Glutamatergic neuron (in vitro differentiated cells): ENCODE data around the gene FBN2. TPM values are rescaled to one million over a fixed set of nuclear protein-coding genes. Genes with fewer than 3 reads are reported as not detected.

Experiments used
- DNase-seq: peaks from one replicate; pipeline ENCODE4 v3.0.0; 2022
- H3K27ac Mint-ChIP-seq: one replicate; pipeline ENCODE4 v1.8.0; 2020; ENCODE audit warnings: mild to moderate bottlenecking, mixed read lengths, inconsistent platforms; ENCODE audit not compliant: unreplicated experiment
- H3K27me3 Mint-ChIP-seq: one replicate; pipeline ENCODE4 v1.8.0; 2020; ENCODE audit warnings: mild to moderate bottlenecking, moderate library complexity, mixed read lengths, inconsistent platforms; ENCODE audit not compliant: unreplicated experiment
- H3K36me3 Mint-ChIP-seq: one replicate; pipeline ENCODE4 v1.8.0; 2020; ENCODE audit warnings: mild to moderate bottlenecking, mixed read lengths, inconsistent platforms; ENCODE audit not compliant: unreplicated experiment
- H3K4me1 Mint-ChIP-seq: one replicate; pipeline ENCODE4 v1.8.0; 2020; ENCODE audit warnings: mild to moderate bottlenecking, low read depth, mixed read lengths, inconsistent platforms; ENCODE audit not compliant: unreplicated experiment
- H3K4me3 Mint-ChIP-seq: one replicate; pipeline ENCODE4 v1.8.0; 2020; ENCODE audit warnings: mild to moderate bottlenecking, mixed read lengths, inconsistent platforms; ENCODE audit not compliant: unreplicated experiment
- H3K9me3 Mint-ChIP-seq: one replicate; pipeline ENCODE4 v1.8.0; 2020; ENCODE audit warnings: mild to moderate bottlenecking, moderate library complexity, mixed read lengths, inconsistent platforms; ENCODE audit not compliant: unreplicated experiment
- total RNA-seq: library from RNA; stranded (reverse); fragmentation: NEBNext Ultra II Directional; extraction: Animal tissue kit (Norgen Biotek cat#: 25700); gene quantifications from one replicate; pipeline ENCODE4 v1.2.1, GENCODE V29; 2021; ENCODE audit not compliant: unreplicated experiment
- TF ChIP-seq, protein P1 (sequence below): fragments of 200-600 bp; sonication (generic); IDR thresholded peaks from one replicate; pipeline ENCODE4 v1.5.0; 2021; ENCODE audit not compliant: partially characterized antibody, unreplicated experiment

The FBN2 gene
- total RNA-seq, 1 donor from 2014 or later = 0.86 TPM

DNA sequence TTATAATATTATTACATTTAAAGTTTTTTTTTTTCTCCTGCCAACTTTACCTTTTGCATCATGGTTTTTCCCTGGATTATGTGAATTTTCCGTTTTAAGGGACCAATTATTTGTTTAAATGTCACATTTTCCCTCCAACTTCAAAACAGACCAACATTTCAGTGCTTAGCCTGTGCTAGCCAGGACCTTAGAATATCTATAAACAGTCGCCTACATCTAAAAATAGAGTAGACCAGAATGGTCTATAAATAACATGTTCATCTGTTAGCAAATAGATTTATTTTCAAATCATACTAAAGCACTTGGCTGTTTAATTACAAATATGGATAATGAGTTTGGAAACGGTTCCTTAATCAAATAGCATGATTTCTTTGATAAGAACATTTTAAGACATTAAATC lies 192.0 kb downstream of the FBN2 start:
- H3K9me3 Mint-ChIP-seq = no peaks in the 10 kb centered on the region
- TF ChIP-seq, protein P1, sequence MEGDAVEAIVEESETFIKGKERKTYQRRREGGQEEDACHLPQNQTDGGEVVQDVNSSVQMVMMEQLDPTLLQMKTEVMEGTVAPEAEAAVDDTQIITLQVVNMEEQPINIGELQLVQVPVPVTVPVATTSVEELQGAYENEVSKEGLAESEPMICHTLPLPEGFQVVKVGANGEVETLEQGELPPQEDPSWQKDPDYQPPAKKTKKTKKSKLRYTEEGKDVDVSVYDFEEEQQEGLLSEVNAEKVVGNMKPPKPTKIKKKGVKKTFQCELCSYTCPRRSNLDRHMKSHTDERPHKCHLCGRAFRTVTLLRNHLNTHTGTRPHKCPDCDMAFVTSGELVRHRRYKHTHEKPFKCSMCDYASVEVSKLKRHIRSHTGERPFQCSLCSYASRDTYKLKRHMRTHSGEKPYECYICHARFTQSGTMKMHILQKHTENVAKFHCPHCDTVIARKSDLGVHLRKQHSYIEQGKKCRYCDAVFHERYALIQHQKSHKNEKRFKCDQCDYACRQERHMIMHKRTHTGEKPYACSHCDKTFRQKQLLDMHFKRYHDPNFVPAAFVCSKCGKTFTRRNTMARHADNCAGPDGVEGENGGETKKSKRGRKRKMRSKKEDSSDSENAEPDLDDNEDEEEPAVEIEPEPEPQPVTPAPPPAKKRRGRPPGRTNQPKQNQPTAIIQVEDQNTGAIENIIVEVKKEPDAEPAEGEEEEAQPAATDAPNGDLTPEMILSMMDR = no peak

DNA sequence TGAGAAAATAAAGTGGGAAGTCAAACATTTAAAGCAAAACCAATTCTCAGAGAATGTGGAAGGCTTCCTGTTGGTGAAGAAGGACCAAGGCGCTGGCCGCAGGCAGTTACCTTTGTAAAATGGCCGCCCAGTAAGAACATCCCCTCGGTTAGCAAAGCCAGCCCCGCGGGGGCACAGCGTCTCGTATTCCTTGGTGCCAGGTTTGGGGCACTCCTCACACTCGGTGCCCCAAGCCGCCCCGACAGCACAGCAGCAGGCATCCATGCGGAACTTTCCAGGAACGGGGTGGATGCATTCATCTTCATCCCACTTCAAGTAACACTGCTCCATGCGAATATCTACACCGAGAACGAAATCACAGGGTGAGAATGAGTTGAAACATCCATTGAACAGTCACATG lies 192.8 kb downstream of the FBN2 start:
- no peak overlapping the region for H3K27ac Mint-ChIP-seq
- peaks cover 5% of the 10 kb centered on the region for H3K36me3 Mint-ChIP-seq
- TF ChIP-seq, protein P1 = no peak
- H3K4me3 Mint-ChIP-seq = no peak overlapping the region
- no peak for DNase-seq
- H3K9me3 Mint-ChIP-seq = no peaks in the 10 kb centered on the region
- peaks cover 3% of the 10 kb centered on the region for H3K27me3 Mint-ChIP-seq
- no peaks in the 10 kb centered on the region for H3K4me1 Mint-ChIP-seq

More for the DNA sequence above, 192.0 kb downstream of the FBN2 start:
- DNase-seq = no peak
- H3K4me1 Mint-ChIP-seq = no peaks in the 10 kb centered on the region
- peaks cover 3% of the 10 kb centered on the region for H3K27me3 Mint-ChIP-seq
- peaks cover 5% of the 10 kb centered on the region for H3K36me3 Mint-ChIP-seq
- H3K27ac Mint-ChIP-seq = no peak overlapping the region
- H3K4me3 Mint-ChIP-seq = no peak overlapping the region

DNA sequence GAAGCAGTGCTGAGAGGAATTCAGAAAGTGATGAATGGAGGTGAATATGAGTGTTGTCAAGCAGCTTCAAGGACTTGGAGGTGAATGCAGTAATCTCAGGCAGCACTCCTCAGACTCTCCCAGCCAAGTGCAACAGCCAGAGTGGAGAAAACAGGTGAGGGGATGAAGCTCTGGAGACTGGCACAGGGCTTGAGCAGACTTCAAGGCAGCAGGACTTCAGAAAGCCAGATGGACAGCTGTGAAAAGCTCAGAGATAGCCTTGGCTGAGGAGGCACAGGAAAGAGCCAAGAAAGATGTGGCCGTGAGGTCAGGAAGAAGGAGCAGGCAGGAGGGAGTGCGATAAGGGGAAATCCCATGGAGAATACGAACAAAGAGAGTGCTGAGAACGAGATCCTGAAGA lies 194.9 kb downstream of the FBN2 start:
- TF ChIP-seq, protein P1 = no peak
- Mint-ChIP-seq H3K4me3 (no peak overlapping the region), H3K9me3 (no peaks in the 10 kb centered on the region), H3K27me3 (peaks cover 3% of the 10 kb centered on the region), H3K36me3 (peaks cover 5% of the 10 kb centered on the region), H3K27ac (no peak overlapping the region), H3K4me1 (no peaks in the 10 kb centered on the region)
- no peak for DNase-seq

DNA sequence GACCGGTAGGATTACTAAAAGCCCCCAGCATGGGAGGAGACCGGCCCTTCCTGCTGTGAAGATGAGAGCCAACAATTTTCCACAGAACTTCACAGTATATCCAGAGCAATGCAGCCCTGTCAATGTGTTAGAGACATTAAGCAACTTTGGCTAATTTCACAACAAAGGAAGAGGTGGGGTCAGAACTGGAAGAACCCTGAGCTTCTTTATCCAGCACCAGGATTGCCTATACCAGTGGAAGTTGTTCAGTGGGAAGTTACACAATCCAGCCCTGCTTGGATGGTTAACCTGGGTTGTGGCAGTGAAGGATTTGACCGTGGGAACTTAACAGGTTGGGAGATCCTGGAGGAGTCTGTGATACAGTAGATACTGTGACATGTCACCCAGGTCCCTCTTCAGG lies 197.0 kb downstream of the FBN2 start:
- TF ChIP-seq, protein P1 = no peak
- Mint-ChIP-seq H3K9me3 (no peaks in the 10 kb centered on the region), H3K36me3 (peaks cover 5% of the 10 kb centered on the region), H3K27ac (no peak overlapping the region), H3K4me1 (no peaks in the 10 kb centered on the region), H3K4me3 (no peak overlapping the region), H3K27me3 (peaks cover 3% of the 10 kb centered on the region)
- DNase-seq = no peak

GRCh38 chr5:128340648-128341047 lies 197.4 kb downstream of the FBN2 start:
- peaks cover 3% of the 10 kb centered on the region for H3K27me3 Mint-ChIP-seq
- no peaks in the 10 kb centered on the region for H3K9me3 Mint-ChIP-seq
- H3K27ac Mint-ChIP-seq = no peak overlapping the region
- peaks cover 5% of the 10 kb centered on the region for H3K36me3 Mint-ChIP-seq
- H3K4me3 Mint-ChIP-seq = no peak overlapping the region
- no peak for DNase-seq
- TF ChIP-seq, protein P1 = no peak
- H3K4me1 Mint-ChIP-seq = no peaks in the 10 kb centered on the region
